ENCODE measurements around the gene GALNT9. TPM values are rescaled to one million over a fixed set of nuclear protein-coding genes. Genes with fewer than 3 reads are reported as not detected.

GALNT9 gene
- total RNA-seq, 1 donor from 2014 or later: not detected

GRCh38 chr12:132324173-132324572, 5.2 kb downstream of the GALNT9 start:
- intact Hi-C loops (cut with micrococcal nuclease): no loop called here
- no peak overlapping the region for H3K27ac Mint-ChIP-seq
- no peaks in the 10 kb centered on the region for H3K9me3 Mint-ChIP-seq
- no peak for DNase-seq (ENCODE audit: low spot score)
- H3K4me1 Mint-ChIP-seq (ENCODE audit: low read depth): peaks cover 5% of the 10 kb centered on the region
- H3K27me3 Mint-ChIP-seq (ENCODE audit: low read depth): peaks cover 11% of the 10 kb centered on the region
- H3K4me3 Mint-ChIP-seq (ENCODE audit: low read depth): no peak overlapping the region
- no peaks in the 10 kb centered on the region for H3K36me3 Mint-ChIP-seq (ENCODE audit: low read depth)

GRCh38 chr12:132323171-132324010, 6.0 kb downstream of the GALNT9 start:
- Mint-ChIP-seq H3K36me3 (ENCODE audit: low read depth) (no peaks in the 10 kb centered on the region), H3K4me1 (ENCODE audit: low read depth) (peaks cover 5% of the 10 kb centered on the region), H3K9me3 (no peaks in the 10 kb centered on the region), H3K27me3 (ENCODE audit: low read depth) (peaks cover 9% of the 10 kb centered on the region), H3K27ac (no peak overlapping the region), H3K4me3 (ENCODE audit: low read depth) (no peak overlapping the region)
- DNase-seq (ENCODE audit: low spot score): no peak
- intact Hi-C loops (cut with micrococcal nuclease): no loop called here

- Mint-ChIP-seq H3K4me1 (ENCODE audit: low read depth) (peaks cover 5% of the 10 kb centered on the region), H3K27me3 (ENCODE audit: low read depth) (peaks cover 7% of the 10 kb centered on the region)
Measured at GRCh38 chr12:132322206-132323132, 6.9 kb downstream of the GALNT9 start.

GRCh38 chr12:132321321-132322118, 7.9 kb downstream of the GALNT9 start:
- Mint-ChIP-seq H3K4me1 (ENCODE audit: low read depth) (no peaks in the 10 kb centered on the region), H3K36me3 (ENCODE audit: low read depth) (no peaks in the 10 kb centered on the region), H3K27me3 (ENCODE audit: low read depth) (no peaks in the 10 kb centered on the region), H3K4me3 (ENCODE audit: low read depth) (no peak overlapping the region), H3K9me3 (no peaks in the 10 kb centered on the region), H3K27ac (no peak overlapping the region)
- no peak for DNase-seq (ENCODE audit: low spot score)
- intact Hi-C loops (cut with micrococcal nuclease): no loop called here

More at GRCh38 chr12:132322206-132323132, 6.9 kb downstream of the GALNT9 start:
- no peaks in the 10 kb centered on the region for H3K36me3 Mint-ChIP-seq (ENCODE audit: low read depth)
- no peak for DNase-seq (ENCODE audit: low spot score)
- intact Hi-C loops (cut with micrococcal nuclease): no loop called here
- no peak overlapping the region for H3K27ac Mint-ChIP-seq
- no peaks in the 10 kb centered on the region for H3K9me3 Mint-ChIP-seq
- H3K4me3 Mint-ChIP-seq (ENCODE audit: low read depth): no peak overlapping the region

- no peaks in the 10 kb centered on the region for H3K27me3 Mint-ChIP-seq (ENCODE audit: low read depth)
- intact Hi-C loops (cut with micrococcal nuclease): no loop called here
- no peak overlapping the region for H3K4me3 Mint-ChIP-seq (ENCODE audit: low read depth)
- no peak overlapping the region for H3K27ac Mint-ChIP-seq
- DNase-seq (ENCODE audit: low spot score): no peak
- no peaks in the 10 kb centered on the region for H3K4me1 Mint-ChIP-seq (ENCODE audit: low read depth)
- no peaks in the 10 kb centered on the region for H3K9me3 Mint-ChIP-seq
- no peaks in the 10 kb centered on the region for H3K36me3 Mint-ChIP-seq (ENCODE audit: low read depth)
Measured at GRCh38 chr12:132320767-132321211, 8.6 kb downstream of the GALNT9 start.

GRCh38 chr12:132319991-132320570, 9.3 kb downstream of the GALNT9 start:
- H3K4me1 Mint-ChIP-seq (ENCODE audit: low read depth): no peaks in the 10 kb centered on the region
- intact Hi-C loops (cut with micrococcal nuclease): no loop called here
- H3K27ac Mint-ChIP-seq: no peak overlapping the region
- no peaks in the 10 kb centered on the region for H3K36me3 Mint-ChIP-seq (ENCODE audit: low read depth)
- no peak overlapping the region for H3K4me3 Mint-ChIP-seq (ENCODE audit: low read depth)
- H3K27me3 Mint-ChIP-seq (ENCODE audit: low read depth): no peaks in the 10 kb centered on the region
- DNase-seq (ENCODE audit: low spot score): no peak
- H3K9me3 Mint-ChIP-seq: no peaks in the 10 kb centered on the region

- intact Hi-C loops (cut with micrococcal nuclease): no loop called here
Measured at GRCh38 chr12:132319359-132319950, 9.9 kb downstream of the GALNT9 start.

GRCh38 chr12:132318618-132319033, 10.8 kb downstream of the GALNT9 start:
- Mint-ChIP-seq H3K9me3 (peaks cover 4% of the 10 kb centered on the region), H3K4me3 (ENCODE audit: low read depth) (no peak overlapping the region)
- intact Hi-C loops (cut with micrococcal nuclease): no loop called here

More at GRCh38 chr12:132319359-132319950, 9.9 kb downstream of the GALNT9 start:
- no peaks in the 10 kb centered on the region for H3K9me3 Mint-ChIP-seq
- H3K4me3 Mint-ChIP-seq (ENCODE audit: low read depth): no peak overlapping the region
- H3K27me3 Mint-ChIP-seq (ENCODE audit: low read depth): no peaks in the 10 kb centered on the region
- no peaks in the 10 kb centered on the region for H3K36me3 Mint-ChIP-seq (ENCODE audit: low read depth)
- DNase-seq (ENCODE audit: low spot score): no peak
- H3K27ac Mint-ChIP-seq: no peak overlapping the region
- H3K4me1 Mint-ChIP-seq (ENCODE audit: low read depth): no peaks in the 10 kb centered on the region

GRCh38 chr12:132318135-132318534, 11.3 kb downstream of the GALNT9 start:
- intact Hi-C loops (cut with micrococcal nuclease): no loop called here
- H3K4me3 Mint-ChIP-seq (ENCODE audit: low read depth): no peak overlapping the region
- DNase-seq (ENCODE audit: low spot score): no peak
- no peaks in the 10 kb centered on the region for H3K4me1 Mint-ChIP-seq (ENCODE audit: low read depth)
- peaks cover 4% of the 10 kb centered on the region for H3K9me3 Mint-ChIP-seq
- no peak overlapping the region for H3K27ac Mint-ChIP-seq
- H3K27me3 Mint-ChIP-seq (ENCODE audit: low read depth): no peaks in the 10 kb centered on the region
- H3K36me3 Mint-ChIP-seq (ENCODE audit: low read depth): no peaks in the 10 kb centered on the region

More at GRCh38 chr12:132318618-132319033, 10.8 kb downstream of the GALNT9 start:
- no peaks in the 10 kb centered on the region for H3K27me3 Mint-ChIP-seq (ENCODE audit: low read depth)
- H3K36me3 Mint-ChIP-seq (ENCODE audit: low read depth): no peaks in the 10 kb centered on the region
- H3K27ac Mint-ChIP-seq: no peak overlapping the region
- no peak for DNase-seq (ENCODE audit: low spot score)
- no peaks in the 10 kb centered on the region for H3K4me1 Mint-ChIP-seq (ENCODE audit: low read depth)

GRCh38 chr12:132317233-132317938, 12.0 kb downstream of the GALNT9 start:
- Mint-ChIP-seq H3K27ac (no peak overlapping the region), H3K36me3 (ENCODE audit: low read depth) (no peaks in the 10 kb centered on the region), H3K27me3 (ENCODE audit: low read depth) (no peaks in the 10 kb centered on the region), H3K4me3 (ENCODE audit: low read depth) (no peak overlapping the region), H3K4me1 (ENCODE audit: low read depth) (no peaks in the 10 kb centered on the region), H3K9me3 (peaks cover 4% of the 10 kb centered on the region)
- DNase-seq (ENCODE audit: low spot score): no peak
- intact Hi-C loops (cut with micrococcal nuclease): no loop called here

- intact Hi-C loops (cut with micrococcal nuclease): no loop called here
- H3K9me3 Mint-ChIP-seq: peaks cover 8% of the 10 kb centered on the region
- no peak for DNase-seq (ENCODE audit: low spot score)
- no peak overlapping the region for H3K4me3 Mint-ChIP-seq (ENCODE audit: low read depth)
- no peaks in the 10 kb centered on the region for H3K4me1 Mint-ChIP-seq (ENCODE audit: low read depth)
- H3K36me3 Mint-ChIP-seq (ENCODE audit: low read depth): no peaks in the 10 kb centered on the region
- no peak overlapping the region for H3K27ac Mint-ChIP-seq
- no peaks in the 10 kb centered on the region for H3K27me3 Mint-ChIP-seq (ENCODE audit: low read depth)
Measured at GRCh38 chr12:132316497-132317232, 12.7 kb downstream of the GALNT9 start.
